Neural cell (in vitro differentiated cells): Measurements from ENCODE around the gene TRIM9.

Experiments
- EZH2 ChIP-seq: fragments of 200-600, 300-800 bp; shearing (Covaris generic), sonication (generic); IDR thresholded peaks from 2 replicates; pipeline ENCODE4 v1.6.1; 2014; ENCODE audit warnings: antibody characterized with exemption, low read length, borderline replicate concordance, mild to moderate bottlenecking; ENCODE audit not compliant: insufficient read depth, poor library complexity, severe bottlenecking
- POLR2AphosphoS5 ChIP-seq: IDR thresholded peaks from 2 replicates; pipeline ENCODE4 v1.6.1; 2012
- TAF1 ChIP-seq: IDR thresholded peaks from 2 replicates; pipeline ENCODE4 v1.6.1; 2012; ENCODE audit warnings: low read depth
- TF ChIP-seq, protein P1 (sequence below): fragments of 450-650 bp; IDR thresholded peaks from 2 replicates; pipeline ENCODE4 v1.5.1; 2014; ENCODE audit warnings: antibody characterized with exemption, mild to moderate bottlenecking, moderate library complexity; ENCODE audit not compliant: poor library complexity, severe bottlenecking

DNA sequence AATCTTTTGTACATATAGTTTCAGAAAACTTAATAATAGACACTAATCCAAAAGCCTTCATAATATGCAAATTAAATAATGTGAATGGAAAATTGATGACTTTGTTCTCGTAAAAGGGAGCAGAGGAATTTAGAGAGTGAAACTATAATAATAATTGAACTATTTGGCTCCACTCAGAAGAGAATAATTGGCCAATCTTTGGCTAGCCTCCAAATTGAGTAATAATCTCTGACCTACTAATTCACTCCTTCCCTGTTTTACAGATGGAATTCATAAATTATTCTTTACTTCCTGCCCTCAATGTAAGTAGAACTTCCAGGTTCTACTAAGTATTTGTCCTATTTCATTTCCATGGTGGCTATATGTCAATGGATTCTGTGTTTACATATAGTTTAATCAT lies 15.8 kb downstream of the TRIM9 start:
- TF ChIP-seq, protein P1, sequence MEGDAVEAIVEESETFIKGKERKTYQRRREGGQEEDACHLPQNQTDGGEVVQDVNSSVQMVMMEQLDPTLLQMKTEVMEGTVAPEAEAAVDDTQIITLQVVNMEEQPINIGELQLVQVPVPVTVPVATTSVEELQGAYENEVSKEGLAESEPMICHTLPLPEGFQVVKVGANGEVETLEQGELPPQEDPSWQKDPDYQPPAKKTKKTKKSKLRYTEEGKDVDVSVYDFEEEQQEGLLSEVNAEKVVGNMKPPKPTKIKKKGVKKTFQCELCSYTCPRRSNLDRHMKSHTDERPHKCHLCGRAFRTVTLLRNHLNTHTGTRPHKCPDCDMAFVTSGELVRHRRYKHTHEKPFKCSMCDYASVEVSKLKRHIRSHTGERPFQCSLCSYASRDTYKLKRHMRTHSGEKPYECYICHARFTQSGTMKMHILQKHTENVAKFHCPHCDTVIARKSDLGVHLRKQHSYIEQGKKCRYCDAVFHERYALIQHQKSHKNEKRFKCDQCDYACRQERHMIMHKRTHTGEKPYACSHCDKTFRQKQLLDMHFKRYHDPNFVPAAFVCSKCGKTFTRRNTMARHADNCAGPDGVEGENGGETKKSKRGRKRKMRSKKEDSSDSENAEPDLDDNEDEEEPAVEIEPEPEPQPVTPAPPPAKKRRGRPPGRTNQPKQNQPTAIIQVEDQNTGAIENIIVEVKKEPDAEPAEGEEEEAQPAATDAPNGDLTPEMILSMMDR = no peak
- TF ChIP-seq EZH2 (no peak), POLR2AphosphoS5 (no peak), TAF1 (no peak)
